HG02588 (cell line): ENCODE results near the gene KIDINS220.

ENCODE experiments used
- ATAC-seq: cut with Tn5 transposase; IDR thresholded peaks from one replicate; pipeline ENCODE4 v1.9.1; 2021; ENCODE audit warnings: mild to moderate bottlenecking, moderate library complexity; ENCODE audit not compliant: unreplicated experiment

The KIDINS220 gene

GRCh38 chr2:8853426-8853825, 16.0 kb upstream of the KIDINS220 start:
- no peak for ATAC-seq

- no peak for ATAC-seq
These were observed 14.6 kb upstream of the KIDINS220 start for GRCh38 chr2:8851811-8852560.

- no peak for ATAC-seq
These were observed 13.6 kb upstream of the KIDINS220 start for GRCh38 chr2:8850845-8851487.

DNA sequence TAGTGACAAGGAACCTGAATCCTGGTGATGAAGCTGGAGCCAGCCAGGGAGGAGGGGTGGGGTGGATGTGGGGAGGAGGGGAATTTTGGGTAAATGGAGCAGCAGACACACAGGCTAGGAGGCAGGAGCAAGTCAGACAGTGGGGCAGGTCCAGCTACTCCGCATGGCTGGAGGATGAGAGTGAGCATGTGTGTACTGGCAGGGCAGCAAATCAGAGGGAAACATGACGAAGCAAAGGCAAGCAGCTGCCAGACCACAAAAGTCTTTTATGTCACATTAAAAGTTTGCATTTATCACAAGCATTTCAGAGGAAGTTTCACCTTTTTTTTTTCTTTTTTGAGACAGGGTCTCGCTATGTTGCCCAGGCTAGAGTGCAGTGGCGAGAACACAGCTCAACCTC, 11.9 kb upstream of the KIDINS220 start:
- ATAC-seq = no peak

DNA sequence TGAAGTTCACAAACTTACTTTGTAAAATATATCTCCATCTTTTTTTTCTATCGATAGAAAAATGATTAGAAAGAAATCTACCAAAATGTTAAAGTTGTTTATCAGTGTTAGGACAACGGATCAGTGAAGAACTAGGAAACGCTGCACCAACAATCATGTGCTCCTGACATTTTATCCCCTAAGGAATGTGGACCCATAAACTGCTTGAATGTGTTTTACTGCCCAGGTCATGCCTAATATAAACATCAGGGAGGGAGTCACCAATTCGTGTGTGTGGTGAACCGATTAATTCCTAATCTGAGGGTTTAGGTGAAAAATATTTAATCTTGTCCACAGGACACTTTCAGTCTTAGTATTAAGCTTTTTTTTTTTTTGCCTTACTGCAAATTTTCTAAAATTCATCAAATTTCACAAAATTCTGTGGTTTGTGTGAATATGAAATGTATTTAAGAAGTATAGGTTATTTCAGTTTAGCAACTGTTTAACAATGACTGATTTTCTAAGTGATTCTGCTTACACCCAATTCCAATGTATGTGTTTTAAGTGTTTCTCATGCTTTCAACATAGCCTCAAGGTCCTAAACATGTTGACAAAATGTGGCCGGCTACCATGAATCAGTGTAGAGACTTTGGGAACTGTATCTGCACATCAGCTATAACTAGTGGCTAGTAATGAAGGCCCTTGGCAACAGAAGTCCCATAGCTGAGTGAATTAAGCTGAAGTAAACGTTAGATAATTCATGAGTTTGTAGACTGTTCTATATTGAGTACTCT, 11.1 kb upstream of the KIDINS220 start:
- no peak for ATAC-seq

DNA sequence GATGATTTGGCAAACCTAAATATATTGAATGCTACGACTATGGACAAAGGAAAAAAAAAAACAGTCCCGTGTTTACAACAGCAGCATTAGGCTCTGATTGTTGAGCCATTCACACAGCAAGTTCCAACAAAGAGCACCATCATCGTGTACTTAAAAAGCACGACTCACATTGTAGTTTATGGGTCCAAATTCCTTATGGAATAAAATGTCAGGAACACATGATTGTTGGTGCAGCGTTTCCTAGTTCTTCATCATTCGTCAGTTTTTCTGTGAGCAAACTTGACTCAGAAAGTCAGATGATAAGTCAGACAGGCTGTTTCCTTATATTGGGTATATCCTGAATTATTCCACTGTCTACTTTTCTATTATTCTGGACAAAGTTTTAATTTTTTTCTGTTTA, 10.0 kb upstream of the KIDINS220 start:
- ATAC-seq = no peak

GRCh38 chr2:8841932-8842331, 4.5 kb upstream of the KIDINS220 start:
- no peak for ATAC-seq

DNA sequence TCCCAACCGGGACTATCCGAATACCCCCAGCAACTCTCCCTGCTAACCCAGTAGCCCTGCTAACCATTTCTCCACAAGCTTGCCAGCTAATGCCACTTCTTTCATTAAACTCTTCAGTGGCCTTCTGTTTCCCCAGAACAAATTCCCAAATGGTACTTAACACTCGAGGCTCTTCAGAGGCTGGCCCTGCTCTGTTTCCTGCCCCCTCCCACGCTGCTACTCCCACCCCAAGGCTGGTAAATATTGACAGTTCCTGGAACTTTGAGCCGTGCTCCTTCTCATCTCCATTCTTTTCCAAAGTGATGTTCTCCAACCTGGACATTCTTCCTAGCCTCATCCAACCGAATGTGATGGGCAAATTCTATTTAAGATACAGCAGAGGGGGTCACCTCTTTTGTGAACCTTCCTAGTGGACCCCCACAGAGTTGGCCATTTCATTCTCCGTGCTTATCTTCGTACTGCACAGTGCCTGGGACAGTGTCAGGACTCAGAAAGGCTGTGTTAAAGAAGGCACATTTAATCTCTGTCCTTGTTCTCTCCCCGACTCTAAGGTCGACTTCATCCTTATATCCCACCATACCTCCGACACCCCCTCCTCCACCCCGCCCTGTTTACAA, 3.2 kb upstream of the KIDINS220 start:
- no peak for ATAC-seq

DNA sequence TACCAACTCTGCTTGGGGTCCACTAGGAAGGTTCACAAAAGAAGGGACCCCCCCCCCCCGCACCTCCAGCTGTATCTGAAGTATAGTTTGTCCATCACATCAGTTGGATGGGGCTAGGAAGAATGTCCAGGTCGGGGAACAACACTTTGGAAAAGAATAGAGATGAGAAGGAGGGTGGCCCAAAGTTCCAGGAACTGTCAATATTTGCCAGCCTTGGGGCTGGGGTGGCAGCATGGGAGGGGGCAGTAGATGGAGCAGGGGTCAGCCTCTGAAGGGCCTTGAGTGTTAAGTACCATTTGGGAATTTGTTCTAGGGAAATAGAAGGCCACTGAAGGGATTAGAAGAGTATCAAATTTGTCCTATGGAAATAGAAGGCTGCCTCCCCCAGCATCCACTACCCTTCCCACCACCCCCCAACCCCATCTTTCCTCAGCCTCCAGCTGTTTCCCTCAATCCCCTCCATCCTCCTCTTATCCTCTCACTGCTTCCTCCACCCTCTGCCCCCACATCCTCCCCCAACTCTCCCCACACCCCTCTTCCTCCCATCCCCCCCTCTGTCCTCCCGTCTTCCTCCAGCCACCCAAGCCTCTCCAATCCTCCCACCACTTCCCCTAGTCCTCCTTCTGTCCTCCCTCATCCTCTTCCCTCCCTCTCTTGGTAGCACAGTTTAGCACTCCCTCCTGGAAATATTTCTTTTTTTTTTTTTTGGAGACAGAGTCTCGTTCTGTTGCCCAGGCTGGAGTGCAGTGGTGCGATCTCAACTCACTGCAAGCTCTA, 2.0 kb upstream of the KIDINS220 start:
- ATAC-seq = no peak

- ATAC-seq = no peak
These were observed 355 bp upstream of the KIDINS220 start for GRCh38 chr2:8837795-8838140.

- ATAC-seq = no peak
These were observed 2.1 kb downstream of the KIDINS220 start for GRCh38 chr2:8835279-8835678.

DNA sequence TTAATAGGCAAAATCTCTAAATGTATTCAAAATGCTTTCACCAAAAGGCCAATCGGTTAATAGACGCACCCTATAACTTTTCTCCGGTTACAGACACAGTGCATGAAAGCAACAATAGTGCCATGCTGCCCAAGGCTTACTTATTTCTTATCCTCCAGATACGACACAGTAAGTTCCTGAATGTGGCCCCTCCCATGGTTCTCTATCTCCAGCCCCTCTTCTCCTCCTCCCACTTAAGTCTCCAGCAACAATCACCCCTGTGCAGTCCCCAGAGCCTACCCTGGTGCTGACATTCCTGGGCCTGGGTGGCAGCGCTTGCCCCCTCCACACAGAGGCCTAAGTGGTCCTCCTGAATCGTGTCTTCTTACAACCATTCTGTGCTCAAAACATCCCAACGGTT, 3.6 kb downstream of the KIDINS220 start:
- no peak for ATAC-seq

GRCh38 chr2:8831516-8831915, 5.9 kb downstream of the KIDINS220 start:
- ATAC-seq = no peak

GRCh38 chr2:8827729-8828128, 9.7 kb downstream of the KIDINS220 start:
- ATAC-seq = no peak

- no peak for ATAC-seq
These were observed 15.2 kb downstream of the KIDINS220 start for GRCh38 chr2:8822218-8822617.

DNA sequence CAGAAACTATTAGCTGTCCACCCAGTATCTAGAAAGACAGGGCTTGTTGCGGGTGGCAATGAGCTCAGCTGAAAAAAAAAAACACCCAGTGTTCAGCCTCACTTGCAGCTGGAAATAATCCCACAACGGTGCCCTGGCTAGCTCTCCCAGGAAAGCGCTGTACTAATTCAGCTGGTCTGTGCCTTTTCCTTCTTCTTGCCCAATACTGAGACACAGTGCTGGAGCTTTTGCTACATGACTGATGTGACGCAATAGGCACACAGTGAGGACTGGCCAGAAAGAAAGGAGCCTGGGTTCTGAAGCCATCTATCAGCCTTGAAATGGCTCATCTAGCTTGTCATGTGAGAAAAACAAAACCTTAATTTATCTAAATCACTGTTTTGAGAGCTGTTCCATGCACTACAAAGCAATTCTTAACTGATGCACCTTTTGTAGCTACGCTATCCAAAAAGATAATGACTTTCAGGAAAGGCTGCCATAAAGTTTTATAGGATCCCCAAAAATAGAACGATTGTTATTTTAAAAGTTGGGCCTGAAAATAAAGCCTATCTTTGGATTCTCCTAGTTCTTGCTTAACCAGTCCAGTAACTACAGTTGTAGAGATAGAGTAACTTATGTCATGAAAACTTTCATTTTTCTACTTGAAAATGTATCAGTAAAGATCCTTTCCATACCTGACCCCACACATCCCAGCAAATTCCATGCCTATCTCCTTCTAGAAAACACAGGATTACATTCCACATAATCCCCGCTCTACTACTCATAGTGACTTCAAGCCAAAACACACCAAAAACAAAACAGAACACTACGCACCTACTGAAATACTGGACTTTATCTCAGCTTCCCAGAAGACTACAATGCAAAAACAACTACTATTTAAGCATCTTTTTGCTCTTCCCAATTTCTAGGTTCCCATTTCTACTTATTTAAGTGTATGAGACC, 15.9 kb downstream of the KIDINS220 start:
- no peak for ATAC-seq

DNA sequence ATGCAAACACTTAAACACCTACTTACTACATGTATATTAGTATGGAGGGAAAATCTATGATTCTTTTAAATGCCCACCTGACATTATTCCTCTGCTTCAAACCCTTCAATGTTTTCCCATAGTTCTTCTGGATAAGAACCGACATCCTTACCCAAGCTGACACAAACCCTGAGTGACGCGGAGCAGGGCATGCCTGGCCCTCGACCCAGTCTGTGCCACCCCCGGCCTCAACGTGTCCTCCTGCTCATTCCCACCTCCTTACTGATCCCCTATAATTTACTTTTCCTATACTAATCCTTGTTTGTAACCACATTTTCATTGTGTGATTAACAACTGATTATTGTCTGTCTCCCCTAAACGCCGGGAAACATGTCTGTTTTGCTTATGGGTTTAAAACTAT, 17.5 kb downstream of the KIDINS220 start:
- ATAC-seq = no peak

- no peak for ATAC-seq
These were observed 18.2 kb downstream of the KIDINS220 start for GRCh38 chr2:8819194-8819593.

- no peak for ATAC-seq
These were observed 20.2 kb downstream of the KIDINS220 start for GRCh38 chr2:8817221-8817620.
